NT2/D1 (cell line): Measurements from ENCODE around the gene PKP3.

ENCODE experiments used
- DNase-seq: peaks from one replicate; pipeline ENCODE4 v3.0.0-alpha.2; 2011; ENCODE audit warnings: low read depth, low spot score
- H3K27me3 ChIP-seq: 2 replicates; pipeline ENCODE4 v1.6.0; 2011; ENCODE audit warnings: mild to moderate bottlenecking; ENCODE audit not compliant: insufficient read length, insufficient read depth
- H3K36me3 ChIP-seq: 2 replicates; pipeline ENCODE4 v1.6.1; 2011; ENCODE audit warnings: mild to moderate bottlenecking, low read length, mixed read lengths; ENCODE audit not compliant: insufficient read depth, insufficient read length
- H3K4me1 ChIP-seq: 2 replicates; pipeline ENCODE4 v1.5.1; 2011; ENCODE audit not compliant: insufficient read depth, insufficient read length
- H3K4me3 ChIP-seq: 2 replicates; pipeline ENCODE4 v1.5.1; 2011; ENCODE audit warnings: low read depth; ENCODE audit not compliant: insufficient read length
- H3K9ac ChIP-seq: 2 replicates; pipeline ENCODE4 v1.6.0; 2011; ENCODE audit warnings: low read depth; ENCODE audit not compliant: insufficient read length
- H3K9me3 ChIP-seq: 2 replicates; pipeline ENCODE4 v1.5.1; 2011; ENCODE audit warnings: mild to moderate bottlenecking, low read length; ENCODE audit not compliant: insufficient read depth
- SUZ12 ChIP-seq: IDR thresholded peaks from 2 replicates; pipeline ENCODE4 v1.6.1; 2011; ENCODE audit not compliant: insufficient read length, insufficient read depth; ENCODE audit errors: extremely low read depth
- YY1 ChIP-seq: IDR thresholded peaks from 2 replicates; pipeline ENCODE4 v1.6.1; 2011; ENCODE audit not compliant: insufficient read length, insufficient read depth
- ZNF274 ChIP-seq: IDR thresholded peaks from 2 replicates; pipeline ENCODE4 v1.6.1; 2011; ENCODE audit warnings: mild to moderate bottlenecking, low read depth, low read length

Gene PKP3

GRCh38 chr11:351411-351810 is 42.6 kb upstream of the PKP3 start:
- Histone ChIP-seq H3K36me3 (no peaks in the 10 kb centered on the region), H3K4me1 (peaks cover 14% of the 10 kb centered on the region), H3K9me3 (peaks cover 2% of the 10 kb centered on the region; the same call in 1 of the 2 replicates), H3K4me3 (no peak overlapping the region), H3K27me3 (no peaks in the 10 kb centered on the region), H3K9ac (peak overlapping the region; percentile 65)
- DNase-seq = no peak
- TF ChIP-seq YY1 (no peak), ZNF274 (no peak), SUZ12 (no peak)

- Histone ChIP-seq H3K4me1 (peaks cover 18% of the 10 kb centered on the region), H3K9me3 (peaks cover 11% of the 10 kb centered on the region), H3K9ac (no peak overlapping the region), H3K4me3 (no peak overlapping the region), H3K27me3 (no peaks in the 10 kb centered on the region), H3K36me3 (no peaks in the 10 kb centered on the region)
- no peak for DNase-seq
- TF ChIP-seq YY1 (no peak), ZNF274 (no peak), SUZ12 (no peak)
Measured at GRCh38 chr11:352456-353031, 41.5 kb upstream of the PKP3 start.

GRCh38 chr11:353179-353873 is 40.7 kb upstream of the PKP3 start:
- peaks cover 11% of the 10 kb centered on the region for H3K9me3 ChIP-seq
- H3K36me3 ChIP-seq = no peaks in the 10 kb centered on the region
- H3K4me3 ChIP-seq = no peak overlapping the region
- no peak for TF ChIP-seq ZNF274
- TF ChIP-seq SUZ12 = no peak
- no peak for TF ChIP-seq YY1
- H3K4me1 ChIP-seq = peaks cover 18% of the 10 kb centered on the region
- no peak overlapping the region for H3K9ac ChIP-seq
- no peak for DNase-seq
- H3K27me3 ChIP-seq = no peaks in the 10 kb centered on the region

- H3K4me3 ChIP-seq = peak overlapping the region; percentile 51
- peak; percentile 84 for DNase-seq
- peak overlapping the region; percentile 98 for H3K9ac ChIP-seq
- peaks cover 19% of the 10 kb centered on the region for H3K9me3 ChIP-seq
- peaks cover 18% of the 10 kb centered on the region for H3K4me1 ChIP-seq
- peaks cover 5% of the 10 kb centered on the region for H3K27me3 ChIP-seq
- H3K36me3 ChIP-seq = no peaks in the 10 kb centered on the region
- no peak for TF ChIP-seq SUZ12
- TF ChIP-seq ZNF274 = no peak
- TF ChIP-seq YY1 = no peak
Measured at GRCh38 chr11:355581-356458, 38.2 kb upstream of the PKP3 start.

- peaks cover 27% of the 10 kb centered on the region for H3K9me3 ChIP-seq
- peaks cover 5% of the 10 kb centered on the region for H3K27me3 ChIP-seq
- no peak overlapping the region for H3K4me3 ChIP-seq
- no peak overlapping the region for H3K9ac ChIP-seq
- DNase-seq = no peak
- H3K4me1 ChIP-seq = peaks cover 12% of the 10 kb centered on the region
- TF ChIP-seq YY1 = no peak
- TF ChIP-seq SUZ12 = no peak
- TF ChIP-seq ZNF274 = no peak
- no peaks in the 10 kb centered on the region for H3K36me3 ChIP-seq
Measured at GRCh38 chr11:356610-357009, 37.4 kb upstream of the PKP3 start.

- no peaks in the 10 kb centered on the region for H3K36me3 ChIP-seq
- H3K4me1 ChIP-seq = peaks cover 12% of the 10 kb centered on the region
- no peak overlapping the region for H3K4me3 ChIP-seq
- H3K9ac ChIP-seq = no peak overlapping the region
- no peak for TF ChIP-seq ZNF274
- no peak for TF ChIP-seq YY1
- no peak for TF ChIP-seq SUZ12
- peaks cover 32% of the 10 kb centered on the region for H3K9me3 ChIP-seq
- no peak for DNase-seq
- peaks cover 5% of the 10 kb centered on the region for H3K27me3 ChIP-seq
Measured at GRCh38 chr11:357582-357981, 36.4 kb upstream of the PKP3 start.
